Fibroblast of lung (primary cell): Measurements from ENCODE around the gene NFYA.

ENCODE experiments used
- EZH2 ChIP-seq: IDR thresholded peaks from 2 replicates; pipeline ENCODE4 v1.5.1; 2012; ENCODE audit warnings: low read length, control low read depth, mild to moderate bottlenecking; ENCODE audit errors: missing control alignments
- TF ChIP-seq, protein P1 (sequence below), 2 donors: IDR thresholded peaks in 1 of 2; conservative IDR thresholded peaks in 1 of 2; 1 replicate in 1 of 2; 2 replicates in 1 of 2; pipeline ENCODE4 v1.5.1; 2011 to 2012; ENCODE audit warnings: low read length in 2 of 2, control low read depth in 1 of 2, inconsistent platforms in 1 of 2, low read depth in 1 of 2, mild to moderate bottlenecking in 1 of 2

DNA sequence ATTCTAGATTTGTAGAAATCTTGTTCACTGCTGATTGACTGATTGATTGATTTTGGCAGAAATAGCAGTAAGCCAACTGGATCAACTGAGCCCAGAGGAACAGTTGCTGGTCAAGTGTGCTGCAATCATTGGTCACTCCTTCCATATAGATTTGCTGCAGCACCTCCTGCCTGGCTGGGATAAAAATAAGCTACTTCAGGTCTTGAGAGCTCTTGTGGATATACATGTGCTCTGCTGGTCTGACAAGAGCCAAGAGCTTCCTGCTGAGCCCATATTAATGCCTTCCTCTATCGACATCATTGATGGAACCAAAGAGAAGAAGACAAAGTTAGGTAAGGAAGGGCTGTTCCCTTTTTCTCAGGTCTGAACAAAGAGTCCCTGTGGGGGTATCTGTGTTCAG, 50.1 kb downstream of the NFYA start:
- TF ChIP-seq, protein P1, sequence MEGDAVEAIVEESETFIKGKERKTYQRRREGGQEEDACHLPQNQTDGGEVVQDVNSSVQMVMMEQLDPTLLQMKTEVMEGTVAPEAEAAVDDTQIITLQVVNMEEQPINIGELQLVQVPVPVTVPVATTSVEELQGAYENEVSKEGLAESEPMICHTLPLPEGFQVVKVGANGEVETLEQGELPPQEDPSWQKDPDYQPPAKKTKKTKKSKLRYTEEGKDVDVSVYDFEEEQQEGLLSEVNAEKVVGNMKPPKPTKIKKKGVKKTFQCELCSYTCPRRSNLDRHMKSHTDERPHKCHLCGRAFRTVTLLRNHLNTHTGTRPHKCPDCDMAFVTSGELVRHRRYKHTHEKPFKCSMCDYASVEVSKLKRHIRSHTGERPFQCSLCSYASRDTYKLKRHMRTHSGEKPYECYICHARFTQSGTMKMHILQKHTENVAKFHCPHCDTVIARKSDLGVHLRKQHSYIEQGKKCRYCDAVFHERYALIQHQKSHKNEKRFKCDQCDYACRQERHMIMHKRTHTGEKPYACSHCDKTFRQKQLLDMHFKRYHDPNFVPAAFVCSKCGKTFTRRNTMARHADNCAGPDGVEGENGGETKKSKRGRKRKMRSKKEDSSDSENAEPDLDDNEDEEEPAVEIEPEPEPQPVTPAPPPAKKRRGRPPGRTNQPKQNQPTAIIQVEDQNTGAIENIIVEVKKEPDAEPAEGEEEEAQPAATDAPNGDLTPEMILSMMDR (conservative IDR thresholded peaks at IDR 0.05 in 1 of 2, IDR thresholded peaks at IDR 0.05 in 1 of 2; ENCODE audit: low read depth in 1 of 2, low read length in 2 of 2): no peak
- TF ChIP-seq EZH2: no peak
